Measurements from ENCODE around the gene OOSP4A.
"Not testable (repeated sequence)": the region's sequence is repeated elsewhere in the genome, so short reads cannot be mapped to it uniquely, and the experiment has no call there.

OOSP4A gene

GRCh38 chr11:59981106-59981770 is 17.4 kb downstream of the OOSP4A start:
- no peak for DNase-seq

GRCh38 chr11:59982037-59982436 is 18.2 kb downstream of the OOSP4A start:
- not testable (repeated sequence) for DNase-seq

- DNase-seq = no peak
Observed at GRCh38 chr11:59983212-59983611, 19.4 kb downstream of the OOSP4A start.

GRCh38 chr11:59984368-59984767 is 20.5 kb downstream of the OOSP4A start:
- DNase-seq = no peak

- DNase-seq = no peak
Observed at GRCh38 chr11:59990421-59990820, 26.6 kb downstream of the OOSP4A start.

- no peak for DNase-seq
Observed at GRCh38 chr11:59992425-59992824, 28.6 kb downstream of the OOSP4A start.

GRCh38 chr11:59997800-59998199 is 34.0 kb downstream of the OOSP4A start:
- no peak for DNase-seq

- DNase-seq = no peak
Observed at GRCh38 chr11:59999691-60000090, 35.9 kb downstream of the OOSP4A start.

GRCh38 chr11:60003729-60004128 is 39.9 kb downstream of the OOSP4A start:
- no peak for DNase-seq

- no peak for DNase-seq
Observed at GRCh38 chr11:60005360-60005759, 41.5 kb downstream of the OOSP4A start.

- no peak for DNase-seq
Observed at GRCh38 chr11:60016881-60017280, 53.0 kb downstream of the OOSP4A start, which contains the start of gene OOSP4B. Gene OOSP4B (plus strand): TSS chr11:60017181.

- no peak for DNase-seq
Observed at GRCh38 chr11:60018058-60018457, 54.2 kb downstream of the OOSP4A start.

All from CD4-positive, alpha-beta T cell treated with Interleukin-6 for 4 hours (primary cell).